ENCODE results near the gene SLC4A9.

SLC4A9 gene

DNA sequence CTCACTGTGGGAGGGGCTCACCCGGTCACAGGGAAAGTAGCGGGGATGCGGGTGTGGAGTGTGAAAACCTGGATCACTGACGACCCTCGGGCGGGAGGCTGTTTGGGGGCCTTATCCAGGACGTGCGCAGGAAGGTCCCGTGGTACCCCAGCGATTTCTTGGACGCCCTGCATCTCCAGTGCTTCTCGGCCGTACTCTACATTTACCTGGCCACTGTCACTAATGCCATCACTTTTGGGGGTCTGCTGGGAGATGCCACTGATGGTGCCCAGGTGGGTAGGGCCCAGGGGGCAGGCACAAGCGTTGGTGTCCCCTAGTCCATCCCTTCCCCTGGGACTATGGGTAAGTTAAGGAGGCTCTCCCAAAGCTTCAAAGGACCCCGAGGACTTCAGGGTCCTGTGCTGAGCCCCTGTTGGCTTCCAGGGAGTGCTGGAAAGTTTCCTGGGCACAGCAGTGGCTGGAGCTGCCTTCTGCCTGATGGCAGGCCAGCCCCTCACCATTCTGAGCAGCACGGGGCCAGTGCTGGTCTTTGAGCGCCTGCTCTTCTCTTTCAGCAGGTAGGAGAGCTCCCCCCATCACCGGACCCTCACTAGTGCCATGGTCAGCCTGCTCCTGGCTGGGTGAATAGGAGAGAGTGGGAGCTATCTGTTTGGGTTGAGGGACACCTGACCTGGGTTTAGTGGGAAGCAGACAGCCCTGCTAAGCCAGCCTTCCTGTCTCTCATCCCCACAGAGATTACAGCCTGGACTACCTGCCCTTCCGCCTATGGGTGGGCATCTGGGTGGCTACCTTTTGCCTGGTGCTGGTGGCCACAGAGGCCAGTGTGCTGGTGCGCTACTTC lies 3.9 kb downstream of the SLC4A9 start:
- no peak for DNase-seq

DNA sequence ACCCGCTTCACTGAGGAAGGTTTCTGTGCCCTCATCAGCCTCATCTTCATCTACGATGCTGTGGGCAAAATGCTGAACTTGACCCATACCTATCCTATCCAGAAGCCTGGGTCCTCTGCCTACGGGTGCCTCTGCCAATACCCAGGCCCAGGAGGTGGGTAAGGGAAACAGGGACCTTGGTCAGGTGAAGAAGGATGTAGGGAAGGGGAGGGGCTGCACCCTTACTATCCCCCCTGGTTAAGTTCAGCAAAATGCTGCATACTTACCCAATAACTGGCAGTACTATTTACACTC lies 4.4 kb downstream of the SLC4A9 start:
- no peak for DNase-seq

DNA sequence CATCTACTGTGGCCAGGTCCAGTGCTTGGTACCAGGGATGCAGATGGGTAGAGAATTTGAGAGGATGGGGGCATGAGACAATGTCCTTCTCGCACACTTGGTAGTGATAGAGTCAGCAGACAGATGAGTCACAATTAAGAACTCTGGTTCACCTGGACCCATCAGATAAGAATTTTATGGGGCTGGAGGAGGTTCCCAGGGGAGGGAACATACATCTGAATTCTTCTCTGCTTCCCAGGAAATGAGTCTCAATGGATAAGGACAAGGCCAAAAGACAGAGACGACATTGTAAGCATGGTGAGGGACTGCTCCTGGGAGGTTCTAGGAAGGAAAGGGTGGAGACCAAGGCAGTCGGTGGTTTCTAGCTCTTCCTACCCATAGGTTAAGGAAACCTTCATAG lies 5.3 kb downstream of the SLC4A9 start:
- DNase-seq = no peak

DNA sequence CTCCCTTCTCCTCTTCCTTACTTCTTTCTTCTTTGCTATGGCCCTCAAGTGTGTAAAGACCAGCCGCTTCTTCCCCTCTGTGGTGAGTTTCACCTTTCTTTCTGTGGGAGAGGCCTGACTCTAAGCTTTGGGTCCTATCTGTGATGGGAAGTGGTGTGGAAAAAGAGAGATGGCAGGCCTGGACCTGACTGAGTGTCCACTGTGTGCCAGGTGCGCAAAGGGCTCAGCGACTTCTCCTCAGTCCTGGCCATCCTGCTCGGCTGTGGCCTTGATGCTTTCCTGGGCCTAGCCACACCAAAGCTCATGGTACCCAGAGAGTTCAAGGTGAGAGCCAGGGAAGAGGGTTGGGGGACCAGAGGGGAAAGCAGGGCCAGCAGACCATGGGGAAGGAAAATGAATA lies 5.9 kb downstream of the SLC4A9 start:
- no peak for DNase-seq

DNA sequence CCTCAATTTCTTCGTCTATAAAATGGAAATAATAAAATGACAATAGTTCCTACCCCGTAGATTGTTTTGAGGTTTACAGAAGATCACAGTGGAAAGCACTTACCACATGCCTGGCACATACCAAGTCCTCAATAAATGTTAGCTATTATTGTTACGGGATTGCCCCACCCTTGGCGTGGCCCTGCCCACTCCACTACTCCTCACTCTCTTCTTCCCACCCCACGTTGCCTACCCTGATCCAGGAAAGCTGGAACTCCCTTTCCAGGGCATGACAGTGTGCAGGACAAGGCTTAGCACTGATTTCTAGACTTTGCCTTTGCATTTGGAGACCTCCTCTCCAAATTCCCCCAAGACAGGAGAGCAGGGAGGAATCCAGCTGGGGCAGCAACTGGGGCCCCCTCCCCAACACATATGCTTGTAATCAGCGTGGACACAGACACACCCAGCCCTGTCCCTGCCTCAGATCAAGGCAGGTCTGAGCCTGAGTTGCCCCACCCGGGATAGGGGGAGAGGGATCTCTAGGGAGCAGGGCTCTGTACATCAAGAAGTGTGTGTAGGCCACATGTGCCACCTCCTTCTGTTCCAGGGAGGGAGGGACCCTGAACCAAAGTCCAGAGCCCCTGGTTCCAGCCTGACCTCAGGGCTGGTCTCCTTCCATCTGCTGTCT lies 6.7 kb downstream of the SLC4A9 start:
- no peak for DNase-seq

DNA sequence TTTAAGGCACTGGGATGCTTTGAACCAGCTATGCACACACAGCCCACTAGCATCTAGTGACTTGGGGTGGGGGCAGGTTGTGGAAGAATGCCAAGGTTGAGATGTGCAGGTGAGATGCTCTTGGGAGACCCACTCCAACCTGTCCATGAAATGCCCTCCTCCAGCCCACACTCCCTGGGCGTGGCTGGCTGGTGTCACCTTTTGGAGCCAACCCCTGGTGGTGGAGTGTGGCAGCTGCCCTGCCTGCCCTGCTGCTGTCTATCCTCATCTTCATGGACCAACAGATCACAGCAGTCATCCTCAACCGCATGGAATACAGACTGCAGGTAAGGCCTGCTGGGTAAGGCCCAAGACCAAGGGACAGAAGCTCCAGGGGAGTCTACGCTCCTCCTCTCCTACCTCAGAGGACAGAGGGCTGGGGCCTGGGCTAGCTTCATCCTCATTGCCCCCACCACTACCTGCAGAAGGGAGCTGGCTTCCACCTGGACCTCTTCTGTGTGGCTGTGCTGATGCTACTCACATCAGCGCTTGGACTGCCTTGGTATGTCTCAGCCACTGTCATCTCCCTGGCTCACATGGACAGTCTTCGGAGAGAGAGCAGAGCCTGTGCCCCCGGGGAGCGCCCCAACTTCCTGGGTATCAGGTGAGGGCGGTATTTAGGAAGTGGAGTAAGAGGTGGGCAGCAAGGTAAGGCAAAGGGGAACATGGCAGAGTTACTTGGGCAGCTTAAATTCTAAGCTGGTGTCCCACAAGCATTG lies 7.4 kb downstream of the SLC4A9 start:
- no peak for DNase-seq

DNA sequence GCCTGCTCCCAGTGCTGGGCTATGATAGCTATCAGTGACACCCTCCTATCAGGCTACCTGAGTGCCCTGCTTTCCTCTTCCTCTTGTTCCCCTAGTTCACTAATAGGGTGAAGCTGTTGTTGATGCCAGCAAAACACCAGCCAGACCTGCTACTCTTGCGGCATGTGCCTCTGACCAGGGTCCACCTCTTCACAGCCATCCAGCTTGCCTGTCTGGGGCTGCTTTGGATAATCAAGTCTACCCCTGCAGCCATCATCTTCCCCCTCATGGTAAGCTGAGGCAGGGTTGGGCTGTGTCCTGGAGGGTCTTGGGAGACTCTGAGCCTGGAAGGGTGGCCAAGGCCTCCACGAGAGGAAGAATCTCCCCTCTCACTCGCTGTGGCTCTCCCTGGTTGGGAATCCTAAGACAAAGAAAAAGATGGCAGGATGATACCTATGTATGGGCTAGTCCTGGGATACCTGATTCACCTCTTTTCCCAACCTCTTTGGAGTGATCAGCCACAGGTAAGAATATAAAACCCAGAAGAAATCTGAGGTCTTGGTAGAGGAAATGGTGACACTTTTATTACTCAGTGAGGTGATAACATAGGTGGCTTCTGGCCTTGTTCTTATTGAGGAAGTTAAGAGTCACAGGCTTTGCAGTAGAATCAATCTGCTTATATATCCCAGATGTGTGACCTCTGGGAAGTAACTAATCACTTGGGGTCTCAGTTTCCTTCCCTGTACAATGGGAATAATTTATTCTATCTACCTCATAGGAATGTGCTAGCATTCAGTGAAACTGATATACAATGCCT lies 11.6 kb downstream of the SLC4A9 start:
- DNase-seq = no peak

DNA sequence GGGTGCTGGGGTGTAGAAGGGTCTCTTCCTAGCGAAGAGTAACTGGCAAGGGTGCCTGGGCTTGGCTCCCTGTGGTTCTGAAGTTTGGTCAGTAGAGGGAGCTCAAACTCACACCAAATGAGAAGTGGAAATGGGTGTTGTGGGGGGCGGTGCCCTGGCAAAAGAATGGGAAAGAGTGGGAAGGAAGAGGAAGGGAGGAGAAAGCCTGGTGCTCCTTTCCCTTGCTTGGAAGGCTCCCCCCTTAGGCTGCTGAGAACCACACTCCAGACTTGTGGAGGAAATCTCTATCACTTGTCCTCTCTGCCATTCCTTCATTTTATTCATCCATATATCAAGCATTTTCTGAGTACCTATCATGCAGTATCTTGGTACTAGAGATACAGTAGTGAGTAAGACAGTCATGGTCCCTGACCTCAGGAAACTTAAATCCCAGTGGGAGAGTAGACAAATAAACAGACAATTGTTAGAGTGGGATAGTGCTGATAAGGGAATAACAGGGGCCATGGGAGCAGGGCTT lies 13.0 kb downstream of the SLC4A9 start:
- peak; percentile 1 for DNase-seq

DNA sequence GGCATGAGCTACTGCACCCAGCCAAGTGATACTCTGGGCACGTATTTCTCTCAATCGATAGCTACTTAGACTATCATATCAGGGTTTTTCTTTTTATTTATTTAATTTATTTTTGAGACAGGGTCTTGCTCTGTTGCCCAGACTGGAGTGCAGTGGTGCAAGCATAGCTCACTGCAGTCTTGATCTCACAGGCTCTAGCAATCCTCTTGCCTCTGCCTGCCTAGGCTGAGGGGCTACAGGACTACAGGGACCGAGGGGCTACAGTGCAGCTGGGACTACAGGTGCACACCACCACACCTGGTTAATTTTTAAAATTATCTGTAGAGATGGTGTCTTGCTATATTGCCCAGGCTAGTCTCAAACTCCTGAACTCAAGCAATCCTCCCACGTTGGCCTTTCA lies 21.4 kb downstream of the SLC4A9 start:
- no peak for DNase-seq

DNA sequence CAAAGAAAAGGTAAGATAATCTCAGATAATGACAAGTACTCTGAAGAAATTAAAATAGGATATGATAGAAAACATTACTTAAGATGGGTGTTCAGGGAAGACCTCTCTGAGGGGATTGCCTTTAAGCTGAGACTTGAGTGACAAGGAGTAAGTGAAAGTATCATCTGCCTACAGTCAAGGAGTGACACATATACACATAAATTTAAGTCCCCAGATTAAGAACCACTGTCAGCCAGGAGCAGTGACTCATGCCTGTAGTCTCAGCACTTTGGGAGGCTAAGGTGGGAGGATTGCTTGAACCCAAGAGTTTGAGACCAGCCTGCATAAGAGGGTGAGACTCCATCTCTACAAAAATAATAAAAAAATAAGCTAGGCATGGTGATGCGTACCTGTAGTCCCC lies 22.0 kb downstream of the SLC4A9 start:
- no peak for DNase-seq

DNA sequence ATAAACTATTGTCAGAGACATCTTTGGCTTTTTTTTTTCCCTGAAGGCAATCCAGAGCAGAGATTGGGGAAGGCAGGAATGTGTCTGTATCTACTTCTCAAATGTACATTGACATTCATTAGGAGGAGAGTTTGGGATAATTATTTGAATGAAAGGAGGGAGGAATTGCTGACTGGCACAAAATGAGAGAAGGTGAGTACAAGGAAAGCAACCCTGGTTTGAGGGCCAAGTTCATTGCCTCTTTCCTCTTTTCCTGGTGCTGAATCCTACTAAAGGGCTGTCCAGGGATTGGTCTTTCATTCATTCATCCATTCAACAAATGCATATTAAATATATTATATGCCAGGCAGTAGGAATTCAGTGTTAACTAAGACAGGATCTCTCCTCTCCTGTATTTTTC lies 22.9 kb downstream of the SLC4A9 start:
- no peak for DNase-seq

DNA sequence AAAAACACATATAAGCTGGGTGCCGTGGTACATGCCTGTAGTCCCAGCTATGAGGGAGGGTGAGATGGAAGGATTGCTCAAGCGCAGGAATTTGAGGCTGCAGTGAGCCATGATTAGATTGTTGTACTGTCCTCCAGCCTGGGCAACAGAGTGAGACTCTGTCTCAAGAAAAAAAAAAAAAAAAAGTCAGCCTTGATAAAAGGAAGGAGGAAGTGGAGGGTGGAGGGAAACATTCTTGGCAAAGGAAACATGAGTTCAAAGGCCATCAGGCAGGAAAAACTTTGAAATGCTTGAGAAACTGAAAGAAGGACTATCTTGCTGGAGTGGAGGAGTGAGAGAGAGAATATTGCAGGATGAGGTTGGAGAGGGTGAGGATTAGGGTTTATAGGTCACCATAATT lies 23.3 kb downstream of the SLC4A9 start:
- no peak for DNase-seq

DNA sequence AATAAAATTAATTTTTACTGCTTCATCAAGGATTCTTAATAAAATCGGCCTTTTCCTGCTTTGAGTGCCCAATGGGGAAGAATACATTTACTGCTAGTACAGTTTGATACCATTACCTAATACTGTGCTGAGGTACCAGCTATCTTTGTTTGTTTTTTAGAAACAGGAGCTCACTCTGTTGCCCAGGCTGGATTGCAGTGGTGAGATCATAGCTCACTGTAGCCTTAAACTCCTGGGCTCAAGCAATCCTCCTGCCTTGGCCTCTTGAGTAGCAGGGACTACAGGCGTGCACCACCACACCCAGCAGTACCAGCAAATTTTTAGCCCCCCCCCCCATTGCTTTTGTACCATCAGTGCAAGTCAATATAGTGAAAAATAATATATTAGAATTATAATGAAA lies 28.1 kb downstream of the SLC4A9 start:
- DNase-seq = no peak

DNA sequence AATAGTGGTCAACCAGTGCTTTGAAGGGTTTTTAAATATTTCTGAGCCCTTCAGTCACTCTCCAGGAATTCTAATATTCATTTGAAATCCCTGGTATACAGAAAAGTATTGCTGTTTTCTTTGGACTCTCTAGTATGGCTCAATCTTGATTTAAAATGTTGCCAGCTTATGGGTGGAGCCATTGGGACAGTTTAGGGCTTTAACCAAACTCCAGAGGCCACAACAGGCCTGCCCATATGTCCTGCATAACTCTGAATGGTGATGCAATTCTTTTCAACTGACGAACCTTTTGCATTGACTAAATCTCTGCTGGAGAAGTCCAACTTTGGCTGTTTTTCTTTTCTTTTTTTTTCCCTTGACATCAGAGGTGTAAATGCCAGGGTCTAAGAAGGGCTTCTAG lies 31.3 kb downstream of the SLC4A9 start:
- DNase-seq = no peak

DNA sequence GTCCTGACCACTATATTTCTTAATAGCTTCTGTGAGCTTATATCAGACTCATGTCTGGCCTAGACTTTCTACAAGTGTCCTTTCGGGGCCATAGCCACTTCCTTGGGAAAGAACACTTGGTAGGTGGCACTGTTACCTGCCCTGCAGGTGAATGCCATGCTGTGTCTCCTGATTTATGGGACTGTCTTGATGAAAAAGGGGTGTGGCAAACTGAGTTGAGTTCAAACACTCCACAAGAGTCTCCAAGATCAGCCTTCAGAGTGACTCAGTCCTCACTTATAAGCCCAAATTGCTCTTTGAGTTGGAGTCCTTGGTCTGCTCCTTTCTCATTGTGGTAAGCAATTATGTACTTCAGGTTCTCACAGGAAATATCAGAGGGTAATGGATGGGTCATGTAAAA lies 31.7 kb downstream of the SLC4A9 start:
- no peak for DNase-seq

DNA sequence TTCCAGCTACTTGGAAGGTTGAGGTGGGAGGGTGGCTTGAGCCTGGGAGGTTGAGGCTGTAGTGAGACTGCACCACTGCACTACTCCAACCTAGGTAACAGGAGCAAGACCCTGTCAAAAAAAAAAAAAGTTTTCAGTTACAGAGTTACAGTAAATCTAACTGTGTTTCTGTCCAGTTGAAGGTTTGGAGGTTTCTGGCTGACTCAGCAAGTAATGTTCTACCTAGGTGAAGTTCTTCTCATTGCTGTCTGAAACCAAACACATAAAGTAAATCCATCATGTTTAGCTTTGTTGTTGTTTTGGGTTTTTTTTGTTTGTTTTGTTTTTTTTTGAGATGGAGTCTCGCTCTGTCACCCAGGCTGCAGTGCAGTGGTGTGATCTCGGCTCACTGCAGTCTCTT lies 33.7 kb downstream of the SLC4A9 start:
- no peak for DNase-seq

DNA sequence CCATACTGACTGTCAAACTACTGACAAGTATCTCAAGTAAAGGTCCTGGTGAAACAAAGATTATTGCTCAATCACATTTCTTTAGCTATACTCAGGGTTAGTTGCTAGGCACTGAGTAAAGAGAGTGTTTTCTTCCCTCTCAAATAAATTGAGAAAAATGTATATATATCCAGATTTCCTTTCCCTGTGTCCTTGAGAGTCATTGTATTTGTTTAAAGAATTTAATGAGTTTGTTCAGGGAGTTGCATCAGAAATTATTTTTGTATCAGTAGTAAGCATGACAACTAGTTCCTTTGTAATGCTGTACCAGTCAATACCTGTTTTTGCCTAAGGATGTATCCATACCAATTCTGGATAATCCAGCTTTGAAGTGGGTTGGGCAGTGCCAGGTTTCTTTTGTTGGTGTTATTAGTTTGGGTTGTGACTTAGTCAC lies 38.4 kb downstream of the SLC4A9 start:
- no peak for DNase-seq

DNA sequence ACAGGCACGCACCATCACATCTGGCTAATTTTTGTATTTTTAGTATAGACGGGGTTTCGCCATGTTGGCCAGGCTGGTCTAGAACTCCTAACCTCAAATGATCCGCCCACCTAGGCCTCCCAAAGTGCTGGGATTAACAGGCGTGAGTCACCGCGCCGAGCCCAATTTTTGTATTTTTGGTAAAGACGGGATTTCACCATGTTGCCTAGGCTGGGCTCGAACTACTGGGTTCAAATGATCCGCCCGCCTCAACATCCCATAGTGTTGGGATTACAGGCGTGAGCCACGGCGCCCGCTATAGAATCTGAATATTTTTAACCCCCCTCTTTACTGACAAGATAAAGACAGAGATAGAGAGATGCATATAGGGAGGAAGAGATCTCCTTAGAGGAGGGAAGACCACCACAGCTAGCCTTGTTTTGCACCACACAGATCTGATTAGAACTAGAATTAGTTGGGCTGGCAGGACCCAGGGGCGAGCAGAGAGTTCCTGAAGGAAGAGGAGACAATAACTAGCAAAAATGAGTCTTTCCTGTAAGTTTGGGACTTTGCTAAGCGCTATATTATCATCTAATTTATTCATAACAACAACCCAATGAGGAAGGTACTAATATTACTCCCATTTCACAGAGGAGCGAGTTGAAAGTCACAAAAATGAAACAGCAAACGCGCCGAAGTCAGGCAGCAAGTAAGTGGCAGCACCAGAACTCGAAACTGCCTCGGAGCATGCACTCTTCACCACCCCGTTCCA lies 40.2 kb downstream of the SLC4A9 start:
- no peak for DNase-seq

DNA sequence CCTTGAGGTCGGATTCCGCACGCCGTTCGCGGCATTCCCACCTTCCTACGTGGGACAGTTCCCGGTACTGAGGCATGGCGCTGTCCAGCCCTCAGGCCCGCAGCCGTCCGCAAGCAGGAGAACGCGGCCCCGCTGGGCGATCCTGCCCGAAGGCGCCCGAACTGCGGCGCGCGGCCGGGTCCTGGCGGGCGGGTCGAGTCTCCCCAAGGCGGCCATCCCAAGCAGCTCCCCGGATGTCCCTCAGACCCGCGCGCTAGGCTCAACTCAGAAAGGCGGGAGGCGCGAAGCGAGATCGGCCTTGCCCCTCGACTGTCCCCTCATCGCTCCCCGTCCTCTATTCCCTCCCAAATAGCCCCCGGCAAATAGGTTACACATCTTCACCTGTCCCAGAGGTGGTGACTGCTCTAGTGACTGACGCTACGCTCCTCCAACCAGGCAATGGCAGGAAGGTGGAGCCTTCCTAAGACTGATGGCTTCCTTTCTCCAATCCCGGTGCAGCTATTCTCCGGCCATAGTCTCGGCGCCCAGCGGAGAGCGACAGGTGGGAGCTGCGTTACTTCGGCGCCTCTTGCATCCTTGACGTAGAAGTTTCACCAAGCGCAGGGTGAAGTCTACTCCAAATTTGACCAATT lies 40.9 kb downstream of the SLC4A9 start:
- DNase-seq = peak; percentile 82

DNA sequence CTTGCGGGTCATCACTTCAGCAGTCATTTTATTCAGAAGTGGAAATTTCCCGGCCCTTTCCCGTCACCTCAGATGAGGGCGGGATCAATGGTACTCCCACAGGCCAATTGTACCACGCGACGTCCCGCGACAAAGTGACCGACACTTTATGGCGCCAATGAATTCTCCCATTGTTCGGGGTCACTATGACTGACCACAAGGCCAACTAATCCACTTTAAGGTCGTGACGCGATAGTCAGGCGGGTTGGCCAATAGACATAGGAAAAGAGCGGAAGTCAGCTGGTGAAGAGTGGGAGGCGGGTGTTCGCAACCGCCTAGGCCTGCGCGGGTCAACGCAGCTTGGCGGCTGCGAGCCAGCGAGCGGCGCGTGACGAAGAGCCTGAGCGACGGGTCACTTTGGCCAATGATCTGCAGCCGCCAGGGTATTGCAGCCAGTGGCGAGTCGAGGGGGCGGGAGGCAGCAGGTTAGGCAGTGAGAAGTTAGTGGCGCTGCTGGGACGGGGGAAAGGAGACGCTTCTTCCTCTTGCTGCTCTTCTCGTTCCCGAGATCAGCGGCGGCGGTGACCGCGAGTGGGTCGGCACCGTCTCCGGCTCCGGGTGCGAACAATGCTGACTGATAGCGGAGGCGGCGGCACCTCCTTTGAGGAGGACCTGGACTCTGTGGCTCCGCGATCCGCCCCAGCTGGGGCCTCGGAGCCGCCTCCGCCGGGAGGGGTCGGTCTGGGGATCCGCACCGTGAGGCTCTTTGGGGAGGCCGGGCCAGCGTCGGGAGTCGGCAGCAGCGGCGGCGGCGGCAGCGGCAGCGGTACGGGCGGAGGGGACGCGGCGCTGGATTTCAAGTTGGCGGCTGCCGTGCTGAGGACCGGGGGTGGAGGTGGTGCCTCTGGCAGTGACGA lies 41.6 kb downstream of the SLC4A9 start, which contains the start of gene ANKHD1:
Gene ANKHD1, plus strand, starts transcription at position 472 of the 896 bp plus-strand sequence. Its CDS starts 135 bp downstream, at position 607.
- peak; percentile 88 for DNase-seq
